ENCODE measurements around the gene NEDD4.
"Not testable (repeated sequence)": the region's sequence is repeated elsewhere in the genome, so short reads cannot be mapped to it uniquely, and the experiment has no call there.

Gene NEDD4

GRCh38 chr15:55823699-55824340 lies 169.6 kb downstream of the NEDD4 start:
- no peak for TF ChIP-seq CTCF (IDR thresholded peaks at IDR 0.05; ENCODE audit: poor library complexity, severe bottlenecking)
- Histone ChIP-seq H3K4me3 (ENCODE audit: severe bottlenecking) (no peak overlapping the region), H3K36me3 (ENCODE audit: low read depth) (peaks cover 10% of the 10 kb centered on the region), H3K9me3 (ENCODE audit: severe bottlenecking) (no peaks in the 10 kb centered on the region), H3K27ac (ENCODE audit: poor library complexity, severe bottlenecking) (no peak overlapping the region), H3K27me3 (ENCODE audit: insufficient read depth, poor library complexity, severe bottlenecking) (no peaks in the 10 kb centered on the region), H3K4me1 (ENCODE audit: insufficient read depth, poor library complexity, severe bottlenecking) (no peaks in the 10 kb centered on the region)
- ATAC-seq (ENCODE audit: low read depth), result 0 out of 3 replicates have a peak, but pooled peaks have one; percentile 5
- no peak for DNase-seq (ENCODE audit: low spot score)

DNA sequence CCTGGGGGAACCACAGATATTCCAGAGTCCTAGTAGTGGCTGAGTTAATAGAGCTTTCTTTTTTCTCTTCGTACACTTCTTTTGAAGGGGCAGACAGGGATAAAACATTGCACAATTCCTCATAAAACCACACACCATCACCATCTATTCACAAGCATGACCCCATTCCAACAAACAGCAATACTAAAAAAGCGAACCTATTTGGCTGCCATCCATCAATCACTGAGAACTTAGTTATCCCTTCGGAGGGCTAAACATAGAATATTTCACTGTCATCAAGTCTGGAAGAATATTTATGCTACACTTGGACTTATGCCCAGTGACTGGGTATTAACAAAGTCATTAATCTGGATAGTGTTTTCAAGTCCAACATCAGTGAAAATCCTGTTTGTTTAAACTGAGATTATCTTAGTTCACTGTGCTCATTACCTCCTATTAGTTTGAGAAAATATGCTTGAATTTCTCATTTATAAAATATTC lies 170.2 kb downstream of the NEDD4 start:
- no peaks in the 10 kb centered on the region for H3K9me3 ChIP-seq (ENCODE audit: severe bottlenecking)
- no peak for TF ChIP-seq CTCF (IDR thresholded peaks at IDR 0.05; ENCODE audit: poor library complexity, severe bottlenecking)
- H3K4me3 ChIP-seq (ENCODE audit: severe bottlenecking), result no peak overlapping the region
- no peaks in the 10 kb centered on the region for H3K4me1 ChIP-seq (ENCODE audit: insufficient read depth, poor library complexity, severe bottlenecking)
- no peak for DNase-seq (ENCODE audit: low spot score)
- H3K27me3 ChIP-seq (ENCODE audit: insufficient read depth, poor library complexity, severe bottlenecking), result no peaks in the 10 kb centered on the region
- peak; percentile 28; the same call in 2 of the 3 replicates for ATAC-seq (ENCODE audit: low read depth)
- H3K36me3 ChIP-seq (ENCODE audit: low read depth), result peaks cover 4% of the 10 kb centered on the region
- H3K27ac ChIP-seq (ENCODE audit: poor library complexity, severe bottlenecking), result no peak overlapping the region

DNA sequence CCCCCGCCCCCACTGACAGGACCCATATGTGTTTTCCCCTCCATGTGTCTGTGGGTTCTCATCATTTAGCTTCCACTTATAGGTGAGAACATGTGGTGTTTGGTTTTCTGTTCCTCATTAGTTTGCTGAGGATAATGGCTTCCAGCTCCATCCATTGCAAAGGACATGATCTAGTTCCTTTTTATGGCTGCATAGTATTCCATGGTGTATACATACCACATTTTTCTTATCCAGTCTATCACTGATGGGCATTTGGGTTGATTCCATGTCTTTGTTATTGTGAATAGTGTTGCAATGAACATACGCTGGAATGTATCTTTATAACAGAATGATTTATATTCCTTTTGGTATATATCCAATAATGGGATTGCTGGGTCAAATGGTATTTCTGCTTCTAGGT lies 171.7 kb downstream of the NEDD4 start:
- ATAC-seq (ENCODE audit: low read depth); H3K27me3 ChIP-seq (ENCODE audit: insufficient read depth, poor library complexity, severe bottlenecking); H3K27ac ChIP-seq (ENCODE audit: poor library complexity, severe bottlenecking); H3K4me3 ChIP-seq (ENCODE audit: severe bottlenecking); H3K9me3 ChIP-seq (ENCODE audit: severe bottlenecking); DNase-seq (ENCODE audit: low spot score); H3K4me1 ChIP-seq (ENCODE audit: insufficient read depth, poor library complexity, severe bottlenecking); H3K36me3 ChIP-seq (ENCODE audit: low read depth): not testable (repeated sequence)

GRCh38 chr15:55820043-55820442 lies 173.4 kb downstream of the NEDD4 start:
- Histone ChIP-seq H3K27ac (ENCODE audit: poor library complexity, severe bottlenecking) (no peak overlapping the region), H3K36me3 (ENCODE audit: low read depth) (no peaks in the 10 kb centered on the region), H3K4me1 (ENCODE audit: insufficient read depth, poor library complexity, severe bottlenecking) (no peaks in the 10 kb centered on the region), H3K4me3 (ENCODE audit: severe bottlenecking) (no peak overlapping the region), H3K27me3 (ENCODE audit: insufficient read depth, poor library complexity, severe bottlenecking) (no peaks in the 10 kb centered on the region), H3K9me3 (ENCODE audit: severe bottlenecking) (no peaks in the 10 kb centered on the region)
- DNase-seq (ENCODE audit: low spot score), result no peak
- TF ChIP-seq CTCF (IDR thresholded peaks at IDR 0.05; ENCODE audit: poor library complexity, severe bottlenecking), result no peak
- ATAC-seq (ENCODE audit: low read depth), result no peak

GRCh38 chr15:55819397-55820034 lies 173.9 kb downstream of the NEDD4 start:
- no peak overlapping the region for H3K4me3 ChIP-seq (ENCODE audit: severe bottlenecking)
- H3K27ac ChIP-seq (ENCODE audit: poor library complexity, severe bottlenecking), result no peak overlapping the region
- no peaks in the 10 kb centered on the region for H3K9me3 ChIP-seq (ENCODE audit: severe bottlenecking)
- H3K27me3 ChIP-seq (ENCODE audit: insufficient read depth, poor library complexity, severe bottlenecking), result no peaks in the 10 kb centered on the region
- H3K36me3 ChIP-seq (ENCODE audit: low read depth), result no peaks in the 10 kb centered on the region
- no peak for TF ChIP-seq CTCF (IDR thresholded peaks at IDR 0.05; ENCODE audit: poor library complexity, severe bottlenecking)
- DNase-seq (ENCODE audit: low spot score) (no peak), ATAC-seq (ENCODE audit: low read depth) (no peak)
- H3K4me1 ChIP-seq (ENCODE audit: insufficient read depth, poor library complexity, severe bottlenecking), result no peaks in the 10 kb centered on the region

All from RWPE2 (cell line).